ENCODE measurements around the gene RBM20.
"Not testable (repeated sequence)": the region's sequence is repeated elsewhere in the genome, so short reads cannot be mapped to it uniquely, and the experiment has no call there.

Gene RBM20

GRCh38 chr10:110864662-110865140, 220.6 kb downstream of the RBM20 start:
- in situ Hi-C loops (cut with MboI; ENCODE audit: low sequenced_read_pairs): no loop called here

- in situ Hi-C loops (cut with MboI; ENCODE audit: low sequenced_read_pairs): no loop called here
Observed at GRCh38 chr10:110865186-110865808, 221.2 kb downstream of the RBM20 start.

GRCh38 chr10:110865809-110866482, 221.8 kb downstream of the RBM20 start:
- in situ Hi-C loops (cut with MboI; ENCODE audit: low sequenced_read_pairs): no loop called here

DNA sequence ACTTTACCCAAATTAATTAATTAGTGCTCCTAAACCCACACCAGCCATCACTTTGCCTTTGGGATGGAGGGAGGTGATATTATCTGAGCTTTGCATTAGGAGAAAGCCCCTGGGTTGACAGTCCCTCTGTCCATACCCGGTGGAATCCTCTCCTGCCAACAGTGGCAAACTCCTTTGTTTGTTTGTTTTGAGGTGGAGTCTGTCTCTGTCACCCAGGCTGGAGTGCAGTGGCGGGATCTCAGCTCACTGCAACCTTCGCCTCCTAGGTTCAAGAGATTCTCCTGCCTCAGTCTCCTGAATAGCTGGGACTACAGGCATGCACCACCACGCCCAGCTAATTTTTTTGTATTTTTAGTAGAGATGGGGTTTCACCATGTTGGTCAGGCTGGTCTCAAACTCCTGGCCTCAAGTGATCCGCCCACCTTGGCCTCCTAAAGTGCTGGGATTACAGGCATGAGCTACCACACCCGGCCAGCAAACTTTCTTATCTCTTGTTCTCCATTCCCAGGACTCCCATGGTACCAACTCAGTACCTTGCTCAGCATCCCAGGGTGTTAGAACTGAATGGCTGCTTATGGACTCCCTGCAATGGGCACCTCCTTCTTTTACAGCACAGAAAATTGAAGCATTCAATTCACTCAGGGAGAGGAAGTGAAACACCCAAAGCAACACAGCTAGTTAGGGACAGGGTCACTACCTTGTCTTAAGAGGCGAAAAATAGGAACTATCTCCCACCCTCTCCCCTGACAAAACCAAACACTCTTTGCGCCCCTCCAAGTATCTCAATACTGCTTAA, 223.1 kb downstream of the RBM20 start:
- in situ Hi-C loops (cut with MboI; ENCODE audit: low sequenced_read_pairs): not testable (repeated sequence)

DNA sequence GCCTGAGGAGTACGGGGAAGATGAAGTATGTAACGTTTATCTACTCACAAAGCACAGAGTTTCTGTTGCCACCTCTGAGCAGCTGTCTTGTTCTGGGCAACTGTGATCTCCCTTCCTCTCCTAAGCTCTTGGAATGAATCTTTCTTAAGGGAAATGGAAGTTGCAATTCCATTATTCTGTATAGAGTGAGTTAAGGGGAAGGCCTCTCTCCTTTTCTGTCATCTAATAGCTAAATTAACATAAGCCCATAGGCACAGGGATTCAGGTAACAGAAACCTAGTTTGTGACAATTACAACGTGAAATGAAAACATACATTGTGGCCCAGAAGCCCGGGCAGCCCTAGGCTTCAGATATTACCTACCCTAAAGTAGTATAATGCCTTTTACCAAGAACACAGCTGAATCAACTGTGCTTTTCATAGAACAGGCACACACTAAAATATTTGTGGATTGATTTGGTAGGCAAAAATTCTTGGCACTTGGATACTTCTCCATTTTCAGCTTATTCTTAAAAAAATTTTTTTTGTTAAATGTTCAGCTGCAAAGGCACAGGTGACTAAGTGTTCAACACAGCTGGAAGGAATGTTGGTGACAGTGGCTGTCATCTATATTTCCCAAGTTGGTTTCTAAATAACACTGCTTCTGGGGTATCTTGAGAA, 223.8 kb downstream of the RBM20 start:
- in situ Hi-C loops (cut with MboI; ENCODE audit: low sequenced_read_pairs): no loop called here

DNA sequence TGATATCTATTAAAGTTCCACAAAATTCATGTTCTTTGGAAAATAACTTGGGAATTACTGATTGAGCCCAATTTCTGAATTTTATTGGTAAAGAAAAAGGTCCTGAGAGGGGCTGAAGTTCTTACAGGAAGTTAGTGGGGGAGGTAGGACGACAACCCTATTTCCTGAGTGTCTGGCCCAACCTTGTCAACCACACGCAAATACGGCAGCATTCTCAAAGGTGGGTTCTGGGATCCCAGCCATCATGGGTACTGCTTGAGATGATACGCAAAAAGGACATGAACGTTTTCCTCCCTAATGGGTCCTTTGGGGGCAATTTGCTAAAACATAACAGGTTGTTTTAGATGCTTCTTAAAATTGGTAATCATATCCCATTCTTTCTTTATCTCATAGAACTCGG, 224.8 kb downstream of the RBM20 start:
- in situ Hi-C loops (cut with MboI; ENCODE audit: low sequenced_read_pairs): no loop called here

DNA sequence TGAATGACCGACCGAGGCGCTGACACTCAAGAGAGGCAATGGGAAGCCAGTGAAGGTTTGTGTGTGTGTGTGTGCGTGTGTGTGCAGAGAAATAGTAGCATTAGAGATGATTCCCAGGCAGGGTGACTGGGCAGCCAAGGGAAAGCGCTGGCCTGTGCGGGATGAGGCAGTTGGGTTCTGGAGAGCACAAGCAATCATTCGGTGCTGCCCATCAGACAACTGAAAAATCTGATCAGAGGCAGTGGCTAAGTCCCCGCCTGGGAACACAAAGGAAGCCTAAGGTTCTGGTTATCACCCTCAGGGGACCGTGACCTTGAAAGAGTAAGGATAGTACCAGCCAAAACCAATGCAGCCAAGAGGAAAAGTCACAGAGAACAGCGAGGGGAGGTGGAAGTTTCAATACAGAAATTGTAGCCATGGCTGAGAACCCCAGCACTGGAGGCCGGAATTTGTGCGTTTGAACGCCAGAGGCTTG, 226.7 kb downstream of the RBM20 start:
- in situ Hi-C loops (cut with MboI; ENCODE audit: low sequenced_read_pairs): no loop called here

- in situ Hi-C loops (cut with MboI; ENCODE audit: low sequenced_read_pairs): no loop called here
Observed at GRCh38 chr10:110871298-110872084, 227.4 kb downstream of the RBM20 start, which contains the start of gene PDCD4. PDCD4 (plus strand) TSS chr10:110871928; CDS start chr10:110876028, 4,100 bp downstream.

GRCh38 chr10:110872145-110872983, 228.2 kb downstream of the RBM20 start:
- in situ Hi-C loops (cut with MboI; ENCODE audit: low sequenced_read_pairs): no loop called here

DNA sequence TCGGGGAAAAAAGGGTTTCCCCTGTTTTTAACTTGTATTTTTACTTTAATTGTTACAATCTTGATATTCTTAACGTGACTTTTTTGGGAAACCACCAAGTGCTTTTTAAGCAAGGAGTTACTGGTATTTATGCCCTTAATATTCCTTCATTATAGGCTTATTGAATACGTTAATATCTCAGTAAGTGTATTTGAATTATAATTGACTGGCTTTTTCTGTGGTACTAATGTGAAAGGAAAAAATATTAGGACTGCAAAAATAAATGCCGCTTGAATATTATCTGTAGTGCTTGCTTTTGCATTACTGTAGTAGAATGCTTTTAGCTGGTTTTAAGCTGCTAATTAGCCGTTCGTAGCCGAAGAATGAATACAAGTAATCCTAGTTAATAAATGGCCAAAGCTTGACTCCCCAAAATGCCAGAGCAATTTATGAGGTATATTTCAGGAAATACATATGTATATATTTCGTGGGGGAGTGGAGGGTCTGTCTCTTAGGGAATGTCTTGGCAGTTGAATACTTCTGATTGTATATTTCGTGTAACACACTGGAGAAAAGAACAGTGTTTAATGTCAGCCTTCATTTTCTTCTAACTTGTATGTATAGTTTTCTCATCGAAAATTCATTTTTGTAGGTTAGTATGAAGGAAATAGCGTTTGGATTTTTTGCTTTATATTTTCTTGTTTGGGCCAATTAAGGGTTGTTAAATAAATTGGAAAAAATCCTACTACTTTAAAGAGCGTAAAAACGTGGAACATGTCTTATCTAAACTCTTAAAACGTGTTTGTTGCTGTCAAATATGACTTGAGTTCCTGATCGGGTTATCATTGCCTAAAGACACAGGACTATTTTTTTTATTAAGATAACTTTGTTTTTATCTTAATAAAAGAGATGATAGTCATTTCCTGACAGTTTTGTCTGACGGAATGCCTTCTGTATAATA, 229.1 kb downstream of the RBM20 start:
- in situ Hi-C loops (cut with MboI; ENCODE audit: low sequenced_read_pairs): no loop called here

GRCh38 chr10:110873951-110874350, 229.8 kb downstream of the RBM20 start:
- in situ Hi-C loops (cut with MboI; ENCODE audit: low sequenced_read_pairs): no loop called here

GRCh38 chr10:110876000-110876399, 231.9 kb downstream of the RBM20 start:
- in situ Hi-C loops (cut with MboI; ENCODE audit: low sequenced_read_pairs): no loop called here

- in situ Hi-C loops (cut with MboI; ENCODE audit: low sequenced_read_pairs): no loop called here
Observed at GRCh38 chr10:110876788-110877187, 232.7 kb downstream of the RBM20 start.

DNA sequence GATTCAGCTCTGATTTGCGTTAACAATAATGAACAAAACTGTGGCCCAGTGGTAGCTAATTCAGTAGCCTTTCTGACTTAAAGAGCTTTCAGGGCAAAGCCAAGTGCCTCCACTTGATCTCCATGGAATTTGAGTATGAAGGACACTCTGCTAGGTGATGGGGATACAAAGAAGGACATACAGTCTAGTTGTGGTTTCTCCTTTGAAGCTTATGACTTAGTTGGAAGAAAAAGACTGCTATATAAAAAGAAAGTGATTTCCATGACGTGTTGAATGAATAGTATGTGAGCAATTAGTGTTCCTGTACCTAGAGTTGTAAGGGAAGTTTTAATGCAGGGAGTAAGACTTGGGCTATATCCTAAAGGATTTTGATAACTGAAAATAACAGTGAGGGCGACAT, 235.9 kb downstream of the RBM20 start:
- in situ Hi-C loops (cut with MboI; ENCODE audit: low sequenced_read_pairs): no loop called here

DNA sequence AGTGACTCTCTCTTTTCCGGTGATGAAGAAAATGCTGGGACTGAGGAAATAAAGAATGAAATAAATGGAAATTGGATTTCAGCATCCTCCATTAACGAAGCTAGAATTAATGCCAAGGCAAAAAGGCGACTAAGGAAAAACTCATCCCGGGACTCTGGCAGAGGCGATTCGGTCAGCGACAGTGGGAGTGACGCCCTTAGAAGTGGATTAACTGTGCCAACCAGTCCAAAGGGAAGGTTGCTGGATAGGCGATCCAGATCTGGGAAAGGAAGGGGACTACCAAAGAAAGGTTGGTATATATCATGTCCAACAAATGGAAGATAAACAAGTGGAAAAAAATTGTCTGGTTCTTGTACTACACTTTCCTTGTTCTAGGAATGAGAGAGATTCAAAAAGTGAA, 237.1 kb downstream of the RBM20 start:
- in situ Hi-C loops (cut with MboI; ENCODE audit: low sequenced_read_pairs): no loop called here

DNA sequence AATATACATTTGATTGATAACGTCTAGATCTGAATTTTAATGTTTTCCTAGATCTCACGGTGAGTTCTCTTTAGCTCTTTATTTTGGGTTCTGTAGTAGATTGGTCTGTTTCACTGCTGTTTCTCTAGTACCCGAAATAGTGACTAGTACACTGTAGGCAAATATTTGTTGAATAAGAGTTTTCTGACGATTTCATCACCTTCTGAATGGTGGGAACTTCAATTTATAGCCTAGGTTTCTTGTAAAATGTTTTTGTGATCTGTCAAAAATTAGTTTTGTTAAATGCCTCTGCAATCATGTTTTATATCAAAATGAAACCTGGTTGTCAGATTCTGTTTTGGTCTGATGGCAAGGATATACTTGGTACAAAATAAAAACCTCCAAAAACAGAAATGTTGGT, 237.8 kb downstream of the RBM20 start:
- in situ Hi-C loops (cut with MboI; ENCODE audit: low sequenced_read_pairs): no loop called here

- in situ Hi-C loops (cut with MboI; ENCODE audit: low sequenced_read_pairs): no loop called here
Observed at GRCh38 chr10:110883924-110884323, 239.8 kb downstream of the RBM20 start.

DNA sequence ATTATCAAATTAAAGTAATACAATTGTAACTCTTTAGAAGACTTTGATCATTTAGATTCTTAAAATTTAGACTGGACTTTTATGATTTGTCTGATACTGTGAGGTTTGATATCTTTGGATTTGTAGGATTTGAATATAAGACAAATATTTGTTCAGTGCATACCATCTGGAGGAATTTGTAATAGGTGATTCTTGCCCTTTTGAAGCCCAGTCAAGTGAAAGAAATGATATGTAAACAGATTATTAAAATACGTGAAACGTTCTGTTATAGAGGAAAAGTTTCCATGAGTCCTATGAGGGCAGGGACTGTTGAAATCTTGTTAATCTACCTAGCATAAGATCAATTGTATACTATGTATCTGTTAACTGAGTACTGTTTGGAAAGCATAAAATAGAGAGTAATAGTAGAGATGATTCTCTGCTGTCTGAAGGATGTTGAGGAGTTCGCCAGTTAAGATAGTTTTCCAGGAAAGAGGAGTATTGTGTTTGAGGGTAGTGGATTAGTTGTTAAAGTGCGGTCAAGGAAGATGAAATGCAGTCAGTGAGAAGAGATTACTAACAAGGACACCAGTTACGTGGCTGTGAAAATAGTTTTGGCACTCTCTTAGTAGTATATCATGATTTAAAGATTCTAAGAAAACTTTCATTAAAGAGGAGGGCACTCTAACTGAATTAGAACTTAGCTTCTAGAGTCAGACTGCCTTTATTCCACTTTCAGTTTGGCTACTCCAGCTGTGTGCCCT, 242.0 kb downstream of the RBM20 start:
- in situ Hi-C loops (cut with MboI; ENCODE audit: low sequenced_read_pairs): no loop called here

All from HL-60/S4 (cell line).